Measurements from ENCODE around the gene TFAP2C.

TFAP2C gene

GRCh38 chr20:56604673-56605072, 24.4 kb upstream of the TFAP2C start:
- H3K4me3 ChIP-seq (replicated peaks in 1 of 2; ENCODE audit: low read depth in 2 of 2, low read length in 2 of 2): no peak overlapping the region

GRCh38 chr20:56605261-56605996, 23.7 kb upstream of the TFAP2C start:
- H3K4me3 ChIP-seq (replicated peaks in 1 of 2; ENCODE audit: low read depth in 2 of 2, low read length in 2 of 2): no peak overlapping the region
- no peak for TF ChIP-seq CTCF (IDR thresholded peaks at IDR 0.05; ENCODE audit: low read depth, low read length)
- DNase-seq (ENCODE audit: low read depth in 2 of 2): no peak

More at GRCh38 chr20:56604673-56605072, 24.4 kb upstream of the TFAP2C start:
- no peak for DNase-seq (ENCODE audit: low read depth in 2 of 2)
- no peak for TF ChIP-seq CTCF (IDR thresholded peaks at IDR 0.05; ENCODE audit: low read depth, low read length)

- H3K4me3 ChIP-seq (replicated peaks in 1 of 2; ENCODE audit: low read depth in 2 of 2, low read length in 2 of 2): no peak overlapping the region
- TF ChIP-seq CTCF (IDR thresholded peaks at IDR 0.05; ENCODE audit: low read depth, low read length): no peak
- no peak for DNase-seq (ENCODE audit: low read depth in 2 of 2)
Measured at GRCh38 chr20:56606174-56606945, 22.7 kb upstream of the TFAP2C start.

- no peak for DNase-seq (ENCODE audit: low read depth in 2 of 2)
- TF ChIP-seq CTCF (IDR thresholded peaks at IDR 0.05; ENCODE audit: low read depth, low read length): no peak
- no peak overlapping the region for H3K4me3 ChIP-seq (replicated peaks in 1 of 2; ENCODE audit: low read depth in 2 of 2, low read length in 2 of 2)
Measured at GRCh38 chr20:56607061-56607704, 21.9 kb upstream of the TFAP2C start.

- DNase-seq (ENCODE audit: low read depth in 2 of 2): no peak
Measured at GRCh38 chr20:56608376-56608775, 20.7 kb upstream of the TFAP2C start.

GRCh38 chr20:56609321-56609720, 19.8 kb upstream of the TFAP2C start:
- H3K4me3 ChIP-seq (replicated peaks in 1 of 2; ENCODE audit: low read depth in 2 of 2, low read length in 2 of 2): no peak overlapping the region
- no peak for TF ChIP-seq CTCF (IDR thresholded peaks at IDR 0.05; ENCODE audit: low read depth, low read length)
- DNase-seq (ENCODE audit: low read depth in 2 of 2): no peak

More at GRCh38 chr20:56608376-56608775, 20.7 kb upstream of the TFAP2C start:
- no peak for TF ChIP-seq CTCF (IDR thresholded peaks at IDR 0.05; ENCODE audit: low read depth, low read length)
- no peak overlapping the region for H3K4me3 ChIP-seq (replicated peaks in 1 of 2; ENCODE audit: low read depth in 2 of 2, low read length in 2 of 2)
